ENCODE measurements around the gene FTO.

DNA sequence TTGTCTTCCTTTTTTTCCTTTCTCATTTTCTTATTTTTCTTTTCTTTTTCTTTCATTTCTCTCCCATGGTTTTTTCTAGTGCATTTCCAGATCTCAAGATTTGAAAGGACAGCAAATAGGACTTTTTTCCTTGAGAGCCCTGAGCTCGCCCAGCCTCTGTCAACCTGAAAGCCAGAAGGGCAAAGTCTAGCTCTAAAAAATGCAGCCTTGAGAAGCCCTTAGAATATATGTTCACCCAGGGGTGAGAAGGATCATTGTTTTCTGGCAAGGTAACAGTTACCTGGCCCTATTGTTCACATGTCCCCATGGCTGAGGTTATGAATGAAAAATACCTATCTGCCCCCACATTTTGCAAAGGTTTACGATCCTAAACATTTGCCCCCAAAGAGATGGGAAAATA lies 364.3 kb downstream of the FTO start:
- TF ChIP-seq, protein P1, sequence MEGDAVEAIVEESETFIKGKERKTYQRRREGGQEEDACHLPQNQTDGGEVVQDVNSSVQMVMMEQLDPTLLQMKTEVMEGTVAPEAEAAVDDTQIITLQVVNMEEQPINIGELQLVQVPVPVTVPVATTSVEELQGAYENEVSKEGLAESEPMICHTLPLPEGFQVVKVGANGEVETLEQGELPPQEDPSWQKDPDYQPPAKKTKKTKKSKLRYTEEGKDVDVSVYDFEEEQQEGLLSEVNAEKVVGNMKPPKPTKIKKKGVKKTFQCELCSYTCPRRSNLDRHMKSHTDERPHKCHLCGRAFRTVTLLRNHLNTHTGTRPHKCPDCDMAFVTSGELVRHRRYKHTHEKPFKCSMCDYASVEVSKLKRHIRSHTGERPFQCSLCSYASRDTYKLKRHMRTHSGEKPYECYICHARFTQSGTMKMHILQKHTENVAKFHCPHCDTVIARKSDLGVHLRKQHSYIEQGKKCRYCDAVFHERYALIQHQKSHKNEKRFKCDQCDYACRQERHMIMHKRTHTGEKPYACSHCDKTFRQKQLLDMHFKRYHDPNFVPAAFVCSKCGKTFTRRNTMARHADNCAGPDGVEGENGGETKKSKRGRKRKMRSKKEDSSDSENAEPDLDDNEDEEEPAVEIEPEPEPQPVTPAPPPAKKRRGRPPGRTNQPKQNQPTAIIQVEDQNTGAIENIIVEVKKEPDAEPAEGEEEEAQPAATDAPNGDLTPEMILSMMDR (IDR thresholded peaks at IDR 0.05; ENCODE audit: insufficient read depth, low read length, poor library complexity, severe bottlenecking), result no peak
- no peak for TF ChIP-seq EZH2phosphoT487 (conservative IDR thresholded peaks at IDR 0.05; ENCODE audit: low read length)
